ENCODE results near the gene AQP4.

Gene AQP4

GRCh38 chr18:26865557-26865956 is at the start of gene AQP4:
TSS of gene AQP4 (minus strand) at chr18:26865707. CDS start at chr18:26865689, 18 bp downstream.
- Histone ChIP-seq H3K4me3 (ENCODE audit: low read depth in 1 of 5, low read length in 5 of 5) (no peak within 1 kb of the TSS), H3K36me3 (ENCODE audit: control insufficient read depth in 5 of 5, insufficient read depth in 5 of 5, low read length in 5 of 5) (no peaks in the 10 kb centered on the region), H3K27ac (ENCODE audit: low read depth, low read length) (no peak within 1 kb of the TSS), H3K27me3 (ENCODE audit: control insufficient read depth in 5 of 5, insufficient read depth in 4 of 5, low read length in 5 of 5) (peaks cover 4 to 10% (median 7%) of the 10 kb centered on the region in 5 donors), H3K9me3 (ENCODE audit: control insufficient read depth in 5 of 5, low read length in 5 of 5) (no peaks in the 10 kb centered on the region), H3K9ac (ENCODE audit: low read length in 5 of 5) (no peak within 1 kb of the TSS), H3K4me1 (ENCODE audit: control insufficient read depth in 5 of 5, insufficient read depth in 5 of 5, low read length in 5 of 5) (peaks cover 0 to 12% (median 10%) of the 10 kb centered on the region in 5 donors)

GRCh38 chr18:26911840-26912239 is 46.3 kb upstream of the AQP4 start:
- Histone ChIP-seq H3K9me3 (ENCODE audit: control insufficient read depth in 5 of 5, low read length in 5 of 5) (no peaks in the 10 kb centered on the region), H3K4me3 (ENCODE audit: low read depth in 1 of 5, low read length in 5 of 5) (no peak overlapping the region), H3K36me3 (ENCODE audit: control insufficient read depth in 5 of 5, insufficient read depth in 5 of 5, low read length in 5 of 5) (no peaks in the 10 kb centered on the region), H3K9ac (ENCODE audit: low read length in 5 of 5) (no peak overlapping the region), H3K4me1 (ENCODE audit: control insufficient read depth in 5 of 5, insufficient read depth in 5 of 5, low read length in 5 of 5) (peaks cover 0 to 4% (median 0%) of the 10 kb centered on the region in 5 donors), H3K27ac (ENCODE audit: low read depth, low read length) (no peak overlapping the region), H3K27me3 (ENCODE audit: control insufficient read depth in 5 of 5, insufficient read depth in 4 of 5, low read length in 5 of 5) (no peaks in the 10 kb centered on the region)

GRCh38 chr18:26909599-26910290 is 44.2 kb upstream of the AQP4 start:
- Histone ChIP-seq H3K9ac (ENCODE audit: low read length in 5 of 5) (no peak overlapping the region), H3K4me3 (ENCODE audit: low read depth in 1 of 5, low read length in 5 of 5) (no peak overlapping the region), H3K36me3 (ENCODE audit: control insufficient read depth in 5 of 5, insufficient read depth in 5 of 5, low read length in 5 of 5) (no peaks in the 10 kb centered on the region), H3K4me1 (ENCODE audit: control insufficient read depth in 5 of 5, insufficient read depth in 5 of 5, low read length in 5 of 5) (peaks cover 0 to 4% (median 0%) of the 10 kb centered on the region in 5 donors), H3K9me3 (ENCODE audit: control insufficient read depth in 5 of 5, low read length in 5 of 5) (no peaks in the 10 kb centered on the region), H3K27ac (ENCODE audit: low read depth, low read length) (no peak overlapping the region), H3K27me3 (ENCODE audit: control insufficient read depth in 5 of 5, insufficient read depth in 4 of 5, low read length in 5 of 5) (no peaks in the 10 kb centered on the region)

GRCh38 chr18:26908906-26909305 is 43.4 kb upstream of the AQP4 start:
- Histone ChIP-seq H3K4me1 (ENCODE audit: control insufficient read depth in 5 of 5, insufficient read depth in 5 of 5, low read length in 5 of 5) (peaks cover 0 to 4% (median 0%) of the 10 kb centered on the region in 5 donors), H3K9ac (ENCODE audit: low read length in 5 of 5) (no peak overlapping the region), H3K4me3 (ENCODE audit: low read depth in 1 of 5, low read length in 5 of 5) (no peak overlapping the region), H3K36me3 (ENCODE audit: control insufficient read depth in 5 of 5, insufficient read depth in 5 of 5, low read length in 5 of 5) (no peaks in the 10 kb centered on the region), H3K27ac (ENCODE audit: low read depth, low read length) (no peak overlapping the region), H3K9me3 (ENCODE audit: control insufficient read depth in 5 of 5, low read length in 5 of 5) (no peaks in the 10 kb centered on the region), H3K27me3 (ENCODE audit: control insufficient read depth in 5 of 5, insufficient read depth in 4 of 5, low read length in 5 of 5) (no peaks in the 10 kb centered on the region)

DNA sequence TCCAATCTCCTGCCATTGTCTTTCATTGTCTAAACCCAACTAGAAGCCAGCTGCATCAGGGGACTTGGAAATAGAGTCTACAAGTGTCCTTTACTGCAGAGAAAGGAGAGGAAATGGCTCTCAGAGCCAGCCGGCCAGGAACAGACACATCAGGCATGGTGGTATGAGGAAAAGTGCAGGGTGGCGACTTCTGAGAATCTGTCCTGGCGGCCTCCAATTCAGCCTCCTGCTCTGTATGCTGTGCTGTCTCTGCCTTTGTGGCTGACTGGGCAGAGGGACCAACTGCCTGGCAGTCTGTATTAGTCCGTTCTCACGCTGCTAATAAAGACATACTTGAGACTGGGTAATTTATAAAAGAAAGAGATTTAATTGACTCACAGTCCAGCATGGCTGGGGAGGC is 36.8 kb upstream of the AQP4 start:
- Histone ChIP-seq H3K27me3 (ENCODE audit: control insufficient read depth in 5 of 5, insufficient read depth in 4 of 5, low read length in 5 of 5) (no peaks in the 10 kb centered on the region), H3K27ac (ENCODE audit: low read depth, low read length) (no peak overlapping the region), H3K36me3 (ENCODE audit: control insufficient read depth in 5 of 5, insufficient read depth in 5 of 5, low read length in 5 of 5) (no peaks in the 10 kb centered on the region), H3K4me1 (ENCODE audit: control insufficient read depth in 5 of 5, insufficient read depth in 5 of 5, low read length in 5 of 5) (no peaks in the 10 kb centered on the region), H3K9me3 (ENCODE audit: control insufficient read depth in 5 of 5, low read length in 5 of 5) (peaks cover 0 to 6% (median 2%) of the 10 kb centered on the region in 5 donors), H3K9ac (ENCODE audit: low read length in 5 of 5) (no peak overlapping the region), H3K4me3 (ENCODE audit: low read depth in 1 of 5, low read length in 5 of 5) (no peak overlapping the region)

DNA sequence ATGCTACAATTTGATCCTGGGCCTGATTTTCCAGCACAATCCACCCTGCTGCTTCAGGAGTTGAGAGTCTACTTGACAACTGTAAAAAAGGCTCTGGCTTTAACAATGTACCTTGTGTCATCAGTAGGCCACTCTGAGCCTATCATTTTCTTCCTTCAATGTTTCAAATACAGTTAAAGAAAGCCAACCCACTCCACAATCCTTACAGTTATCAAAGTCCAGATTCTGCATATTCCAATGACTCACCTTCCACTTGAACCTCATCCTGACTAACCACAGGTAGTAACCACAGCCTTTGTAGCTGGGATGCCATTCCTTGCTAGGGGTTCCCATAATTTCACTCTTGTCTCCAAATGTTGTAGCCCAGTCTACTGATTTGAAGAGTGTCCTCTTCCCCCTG is 35.5 kb upstream of the AQP4 start:
- peaks cover 0 to 6% (median 2%) of the 10 kb centered on the region in 5 donors for H3K9me3 ChIP-seq (ENCODE audit: control insufficient read depth in 5 of 5, low read length in 5 of 5)
- no peaks in the 10 kb centered on the region for H3K4me1 ChIP-seq (ENCODE audit: control insufficient read depth in 5 of 5, insufficient read depth in 5 of 5, low read length in 5 of 5)
- H3K36me3 ChIP-seq (ENCODE audit: control insufficient read depth in 5 of 5, insufficient read depth in 5 of 5, low read length in 5 of 5) = no peaks in the 10 kb centered on the region
- no peaks in the 10 kb centered on the region for H3K27me3 ChIP-seq (ENCODE audit: control insufficient read depth in 5 of 5, insufficient read depth in 4 of 5, low read length in 5 of 5)
- H3K4me3 ChIP-seq (ENCODE audit: low read depth in 1 of 5, low read length in 5 of 5) = no peak overlapping the region
- H3K27ac ChIP-seq (ENCODE audit: low read depth, low read length) = no peak overlapping the region
- H3K9ac ChIP-seq (ENCODE audit: low read length in 5 of 5) = no peak overlapping the region

GRCh38 chr18:26894426-26894825 is 28.9 kb upstream of the AQP4 start:
- Histone ChIP-seq H3K36me3 (ENCODE audit: control insufficient read depth in 5 of 5, insufficient read depth in 5 of 5, low read length in 5 of 5) (no peaks in the 10 kb centered on the region), H3K4me1 (ENCODE audit: control insufficient read depth in 5 of 5, insufficient read depth in 5 of 5, low read length in 5 of 5) (peaks cover 0 to 4% (median 0%) of the 10 kb centered on the region in 5 donors), H3K9me3 (ENCODE audit: control insufficient read depth in 5 of 5, low read length in 5 of 5) (no peaks in the 10 kb centered on the region), H3K4me3 (ENCODE audit: low read depth in 1 of 5, low read length in 5 of 5) (no peak overlapping the region), H3K27me3 (ENCODE audit: control insufficient read depth in 5 of 5, insufficient read depth in 4 of 5, low read length in 5 of 5) (no peaks in the 10 kb centered on the region), H3K27ac (ENCODE audit: low read depth, low read length) (no peak overlapping the region), H3K9ac (ENCODE audit: low read length in 5 of 5) (peak overlapping the region in 1 of 5 donors; percentile 34)

DNA sequence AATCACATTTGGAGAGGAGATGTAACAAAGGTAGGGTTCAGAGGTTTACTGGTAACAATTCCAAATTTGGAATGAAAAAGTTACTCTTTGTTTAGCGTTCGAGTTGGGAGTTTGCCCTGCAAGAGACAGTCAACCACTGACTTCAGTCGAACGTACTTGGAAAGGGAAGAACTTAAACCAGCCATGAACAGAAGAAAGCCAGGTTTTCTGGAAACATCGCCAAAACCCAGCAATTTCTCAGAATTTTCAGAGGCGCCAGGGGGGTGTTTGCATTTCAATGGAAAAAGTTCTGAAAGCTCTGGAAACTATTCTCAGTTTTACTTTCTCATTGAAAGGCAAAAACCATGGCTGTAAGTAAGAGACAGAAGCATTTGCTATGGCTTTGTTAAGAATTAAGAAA is 28.5 kb upstream of the AQP4 start:
- H3K4me3 ChIP-seq (ENCODE audit: low read depth in 1 of 5, low read length in 5 of 5) = no peak overlapping the region

GRCh38 chr18:26888259-26888658 is 22.8 kb upstream of the AQP4 start:
- Histone ChIP-seq H3K4me3 (ENCODE audit: low read depth in 1 of 5, low read length in 5 of 5) (no peak overlapping the region), H3K9ac (ENCODE audit: low read length in 5 of 5) (no peak overlapping the region), H3K4me1 (ENCODE audit: control insufficient read depth in 5 of 5, insufficient read depth in 5 of 5, low read length in 5 of 5) (no peaks in the 10 kb centered on the region), H3K27ac (ENCODE audit: low read depth, low read length) (no peak overlapping the region), H3K27me3 (ENCODE audit: control insufficient read depth in 5 of 5, insufficient read depth in 4 of 5, low read length in 5 of 5) (no peaks in the 10 kb centered on the region), H3K36me3 (ENCODE audit: control insufficient read depth in 5 of 5, insufficient read depth in 5 of 5, low read length in 5 of 5) (no peaks in the 10 kb centered on the region), H3K9me3 (ENCODE audit: control insufficient read depth in 5 of 5, low read length in 5 of 5) (no peaks in the 10 kb centered on the region)

More for the DNA sequence above, 28.5 kb upstream of the AQP4 start:
- Histone ChIP-seq H3K4me1 (ENCODE audit: control insufficient read depth in 5 of 5, insufficient read depth in 5 of 5, low read length in 5 of 5) (peaks cover 0 to 4% (median 0%) of the 10 kb centered on the region in 5 donors), H3K36me3 (ENCODE audit: control insufficient read depth in 5 of 5, insufficient read depth in 5 of 5, low read length in 5 of 5) (no peaks in the 10 kb centered on the region), H3K9ac (ENCODE audit: low read length in 5 of 5) (peak overlapping the region in 1 of 5 donors; percentile 34), H3K9me3 (ENCODE audit: control insufficient read depth in 5 of 5, low read length in 5 of 5) (no peaks in the 10 kb centered on the region), H3K27me3 (ENCODE audit: control insufficient read depth in 5 of 5, insufficient read depth in 4 of 5, low read length in 5 of 5) (no peaks in the 10 kb centered on the region), H3K27ac (ENCODE audit: low read depth, low read length) (no peak overlapping the region)

- no peaks in the 10 kb centered on the region for H3K9me3 ChIP-seq (ENCODE audit: control insufficient read depth in 5 of 5, low read length in 5 of 5)
- H3K27me3 ChIP-seq (ENCODE audit: control insufficient read depth in 5 of 5, insufficient read depth in 4 of 5, low read length in 5 of 5) = no peaks in the 10 kb centered on the region
- no peak overlapping the region for H3K9ac ChIP-seq (ENCODE audit: low read length in 5 of 5)
- H3K36me3 ChIP-seq (ENCODE audit: control insufficient read depth in 5 of 5, insufficient read depth in 5 of 5, low read length in 5 of 5) = no peaks in the 10 kb centered on the region
- no peak overlapping the region for H3K27ac ChIP-seq (ENCODE audit: low read depth, low read length)
- no peak overlapping the region for H3K4me3 ChIP-seq (ENCODE audit: low read depth in 1 of 5, low read length in 5 of 5)
- peaks cover 0 to 24% (median 3%) of the 10 kb centered on the region in 5 donors for H3K4me1 ChIP-seq (ENCODE audit: control insufficient read depth in 5 of 5, insufficient read depth in 5 of 5, low read length in 5 of 5)
These were observed 9.6 kb upstream of the AQP4 start for GRCh38 chr18:26875040-26875654.
